ENCODE results near the gene PFDN6. TPM values are rescaled to one million over a fixed set of nuclear protein-coding genes. Genes with fewer than 3 reads are reported as not detected.

Gene PFDN6
- total and polyA plus RNA-seq, 2 of the 13 experiments (the other 11 are each of a cell fraction or from before 2014, with no cell fraction given) = 75.5 to 87.0 TPM

DNA sequence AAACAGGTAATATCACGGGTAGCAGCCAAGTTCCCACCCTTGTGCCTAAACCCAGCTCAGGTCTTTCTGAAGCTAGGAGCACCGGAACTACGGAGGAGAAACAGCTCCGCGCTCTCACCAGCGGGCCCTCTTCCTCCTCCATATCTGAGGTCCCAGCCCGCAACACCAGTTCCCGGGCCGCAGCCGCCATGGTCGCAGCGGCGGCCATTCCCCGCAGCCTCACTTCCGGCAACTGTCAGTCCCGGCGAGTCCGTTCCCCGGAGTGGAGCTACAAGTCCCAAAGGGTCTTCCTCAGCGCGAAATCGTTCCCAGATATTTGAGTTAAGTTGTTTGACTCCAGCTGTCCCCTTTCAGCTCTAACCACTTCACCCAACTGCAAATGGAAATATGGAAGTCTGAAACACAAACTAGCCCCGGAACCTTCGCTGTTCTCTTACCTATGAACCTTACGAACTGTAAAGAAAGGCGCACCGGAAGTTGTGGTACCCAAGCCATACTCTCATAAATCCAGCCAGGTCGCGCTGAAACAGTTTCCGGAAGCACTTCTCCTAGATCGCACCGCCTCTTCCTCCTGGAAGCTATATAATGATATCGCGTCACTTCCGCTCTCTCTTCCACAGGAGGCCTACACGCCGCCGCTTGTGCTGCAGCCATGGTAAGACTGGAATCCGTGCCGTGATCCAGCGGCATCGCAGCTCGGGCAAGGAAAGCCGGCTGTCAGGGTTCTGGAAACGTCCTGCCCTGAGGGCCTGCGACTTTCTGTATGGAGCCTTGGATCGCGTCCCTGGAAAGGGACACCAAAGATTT, 17.7 kb upstream of the PFDN6 start, which contains the start of the genes RPS18 and VPS52 (continued):
- TF ChIP-seq ZKSCAN5 (CRISPR knock-in tag; IDR thresholded peaks at IDR 0.05) (no peak), ZNF549 (CRISPR knock-in tag; IDR thresholded peaks at IDR 0.05) (0 out of 2 replicates have a peak, but pooled peaks have one; percentile 49), ZNF264 (CRISPR knock-in tag; IDR thresholded peaks at IDR 0.05) (peak; percentile 81), U2AF1 (optimal IDR thresholded peaks at IDR 0.05; ENCODE audit: low read depth, low read length) (peak; percentile 91), ZNF773 (CRISPR knock-in tag; IDR thresholded peaks at IDR 0.05; ENCODE audit: borderline replicate concordance) (peak; percentile 73; the same call in 1 of the 2 replicates), ZNF335 (CRISPR knock-in tag; IDR thresholded peaks at IDR 0.05) (peak; percentile 84), THRA (CRISPR knock-in tag; IDR thresholded peaks at IDR 0.05; ENCODE audit: borderline replicate concordance) (peak; percentile 73), SOX5 (CRISPR knock-in tag; IDR thresholded peaks at IDR 0.05; ENCODE audit: borderline replicate concordance) (peak; percentile 44), GATAD2A (CRISPR knock-in tag; IDR thresholded peaks at IDR 0.05) (peak; percentile 68), KDM2A (CRISPR knock-in tag; IDR thresholded peaks at IDR 0.05; ENCODE audit: borderline replicate concordance, low read depth) (peak; percentile 90), TRAFD1 (CRISPR knock-in tag; IDR thresholded peaks at IDR 0.05; ENCODE audit: borderline replicate concordance) (peak; percentile 27), ZNF337 (CRISPR knock-in tag; IDR thresholded peaks at IDR 0.05; ENCODE audit: borderline replicate concordance, low read depth) (peak; percentile 83; the same call in 1 of the 2 replicates), ZNF644 (CRISPR knock-in tag; IDR thresholded peaks at IDR 0.05; ENCODE audit: low read depth) (no peak), ZNF547 (CRISPR knock-in tag; IDR thresholded peaks at IDR 0.05) (peak; percentile 56; the same call in 1 of the 2 replicates)
- TF ChIP-seq, protein P1, sequence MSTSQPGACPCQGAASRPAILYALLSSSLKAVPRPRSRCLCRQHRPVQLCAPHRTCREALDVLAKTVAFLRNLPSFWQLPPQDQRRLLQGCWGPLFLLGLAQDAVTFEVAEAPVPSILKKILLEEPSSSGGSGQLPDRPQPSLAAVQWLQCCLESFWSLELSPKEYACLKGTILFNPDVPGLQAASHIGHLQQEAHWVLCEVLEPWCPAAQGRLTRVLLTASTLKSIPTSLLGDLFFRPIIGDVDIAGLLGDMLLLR (CRISPR knock-in tag; IDR thresholded peaks at IDR 0.05) = peak; percentile 69; the same call in 1 of the 2 replicates
- TF ChIP-seq, protein P2, sequence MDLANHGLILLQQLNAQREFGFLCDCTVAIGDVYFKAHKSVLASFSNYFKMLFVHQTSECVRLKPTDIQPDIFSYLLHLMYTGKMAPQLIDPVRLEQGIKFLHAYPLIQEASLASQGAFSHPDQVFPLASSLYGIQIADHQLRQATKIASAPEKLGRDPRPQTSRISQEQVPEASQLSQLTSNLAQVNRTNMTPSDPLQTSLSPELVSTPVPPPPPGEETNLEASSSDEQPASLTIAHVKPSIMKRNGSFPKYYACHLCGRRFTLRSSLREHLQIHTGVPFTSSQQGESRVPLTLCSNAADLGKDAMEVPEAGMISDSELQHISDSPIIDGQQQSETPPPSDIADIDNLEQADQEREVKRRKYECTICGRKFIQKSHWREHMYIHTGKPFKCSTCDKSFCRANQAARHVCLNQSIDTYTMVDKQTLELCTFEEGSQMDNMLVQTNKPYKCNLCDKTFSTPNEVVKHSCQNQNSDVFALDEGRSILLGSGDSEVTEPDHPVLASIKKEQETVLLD (CRISPR knock-in tag; IDR thresholded peaks at IDR 0.05; ENCODE audit: low read depth) = peak; percentile 52; the same call in 1 of the 2 replicates
- TF ChIP-seq, protein P3, sequence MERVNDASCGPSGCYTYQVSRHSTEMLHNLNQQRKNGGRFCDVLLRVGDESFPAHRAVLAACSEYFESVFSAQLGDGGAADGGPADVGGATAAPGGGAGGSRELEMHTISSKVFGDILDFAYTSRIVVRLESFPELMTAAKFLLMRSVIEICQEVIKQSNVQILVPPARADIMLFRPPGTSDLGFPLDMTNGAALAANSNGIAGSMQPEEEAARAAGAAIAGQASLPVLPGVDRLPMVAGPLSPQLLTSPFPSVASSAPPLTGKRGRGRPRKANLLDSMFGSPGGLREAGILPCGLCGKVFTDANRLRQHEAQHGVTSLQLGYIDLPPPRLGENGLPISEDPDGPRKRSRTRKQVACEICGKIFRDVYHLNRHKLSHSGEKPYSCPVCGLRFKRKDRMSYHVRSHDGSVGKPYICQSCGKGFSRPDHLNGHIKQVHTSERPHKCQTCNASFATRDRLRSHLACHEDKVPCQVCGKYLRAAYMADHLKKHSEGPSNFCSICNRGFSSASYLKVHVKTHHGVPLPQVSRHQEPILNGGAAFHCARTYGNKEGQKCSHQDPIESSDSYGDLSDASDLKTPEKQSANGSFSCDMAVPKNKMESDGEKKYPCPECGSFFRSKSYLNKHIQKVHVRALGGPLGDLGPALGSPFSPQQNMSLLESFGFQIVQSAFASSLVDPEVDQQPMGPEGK (CRISPR knock-in tag; IDR thresholded peaks at IDR 0.05) = 0 out of 2 replicates have a peak, but pooled peaks have one; percentile 17
- TF ChIP-seq, protein P4, sequence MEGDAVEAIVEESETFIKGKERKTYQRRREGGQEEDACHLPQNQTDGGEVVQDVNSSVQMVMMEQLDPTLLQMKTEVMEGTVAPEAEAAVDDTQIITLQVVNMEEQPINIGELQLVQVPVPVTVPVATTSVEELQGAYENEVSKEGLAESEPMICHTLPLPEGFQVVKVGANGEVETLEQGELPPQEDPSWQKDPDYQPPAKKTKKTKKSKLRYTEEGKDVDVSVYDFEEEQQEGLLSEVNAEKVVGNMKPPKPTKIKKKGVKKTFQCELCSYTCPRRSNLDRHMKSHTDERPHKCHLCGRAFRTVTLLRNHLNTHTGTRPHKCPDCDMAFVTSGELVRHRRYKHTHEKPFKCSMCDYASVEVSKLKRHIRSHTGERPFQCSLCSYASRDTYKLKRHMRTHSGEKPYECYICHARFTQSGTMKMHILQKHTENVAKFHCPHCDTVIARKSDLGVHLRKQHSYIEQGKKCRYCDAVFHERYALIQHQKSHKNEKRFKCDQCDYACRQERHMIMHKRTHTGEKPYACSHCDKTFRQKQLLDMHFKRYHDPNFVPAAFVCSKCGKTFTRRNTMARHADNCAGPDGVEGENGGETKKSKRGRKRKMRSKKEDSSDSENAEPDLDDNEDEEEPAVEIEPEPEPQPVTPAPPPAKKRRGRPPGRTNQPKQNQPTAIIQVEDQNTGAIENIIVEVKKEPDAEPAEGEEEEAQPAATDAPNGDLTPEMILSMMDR (CRISPR knock-in tag; IDR thresholded peaks at IDR 0.05) = no peak
